SU-DHL-6 (cell line): Measurements from ENCODE around the gene PDAP1.

Source experiments
- CTCF ChIP-seq: fragments of 200-600 bp; sonication (generic); IDR thresholded peaks from one replicate; pipeline ENCODE4 v1.5.1; 2017; ENCODE audit warnings: antibody characterized with exemption, mild to moderate bottlenecking, low read length, moderate library complexity; ENCODE audit not compliant: insufficient read depth, poor library complexity, severe bottlenecking
- EZH2phosphoT487 ChIP-seq: fragments of 200-600 bp; sonication (generic), shearing (Covaris generic); conservative IDR thresholded peaks from 2 replicates; pipeline ENCODE4 v1.6.1; 2018; ENCODE audit warnings: mild to moderate bottlenecking, antibody characterized with exemption, low read length, moderate library complexity, mixed read lengths

GRCh38 chr7:99381664-99382075 is 26.7 kb downstream of the PDAP1 start:
- TF ChIP-seq CTCF (no peak), EZH2phosphoT487 (no peak)
